SK-N-SH treated with all-trans-retinoic acid at 6 μM for 48 hours (cell line): ENCODE results near the gene CLDND2.

ENCODE experiments used
- ATAC-seq: fragments of 200-7000 bp; cut with Tn5 transposase; 3 replicates; pipeline ENCODE4 v1.9.1; 2020; ENCODE audit warnings: mild to moderate bottlenecking, moderate library complexity
- ARNTL ChIP-seq: fragments of 450-650 bp; formaldehyde crosslinking; IDR thresholded peaks from 2 replicates; pipeline ENCODE4 v1.5.0; 2020; ENCODE audit warnings: low read depth, mild to moderate bottlenecking, moderate library complexity, borderline replicate concordance
- BACH2 ChIP-seq: fragments of 250-450 bp; sonication (Bioruptor Pico); IDR thresholded peaks from 2 replicates; pipeline ENCODE4 v1.9.0; 2021; ENCODE audit warnings: mild to moderate bottlenecking, borderline replicate concordance
- CREB5 ChIP-seq: fragments of 250-450 bp; sonication (Bioruptor Pico); IDR thresholded peaks from 2 replicates; pipeline ENCODE4 v1.5.1; 2020; ENCODE audit warnings: low read depth, mild to moderate bottlenecking, moderate library complexity
- ESRRG ChIP-seq: fragments of 250-450 bp; sonication (Bioruptor Pico); IDR thresholded peaks from 2 replicates; pipeline ENCODE4 v1.6.1; 2021; ENCODE audit warnings: mild to moderate bottlenecking
- ISL1 ChIP-seq: fragments of 250-450 bp; sonication (Bioruptor Pico); IDR thresholded peaks from 2 replicates; pipeline ENCODE4 v2.1.2; 2022; ENCODE audit warnings: mild to moderate bottlenecking, moderate library complexity
- OSR1 ChIP-seq: fragments of 250-450 bp; sonication (Bioruptor Pico); IDR thresholded peaks from 2 replicates; pipeline ENCODE4 v1.8.0; 2022; ENCODE audit warnings: moderate library complexity, mild to moderate bottlenecking, inconsistent platforms
- PPARA ChIP-seq: fragments of 250-450 bp; sonication (Bioruptor Pico); IDR thresholded peaks from 2 replicates; pipeline ENCODE4 v1.5.0; 2020; ENCODE audit warnings: mild to moderate bottlenecking, borderline replicate concordance
- RARB ChIP-seq: fragments of 250-450 bp; sonication (Bioruptor Pico); IDR thresholded peaks from 2 replicates; pipeline ENCODE4 v1.8.0; 2021; ENCODE audit warnings: mild to moderate bottlenecking, moderate library complexity
- SNAI2 ChIP-seq: fragments of 250-450 bp; sonication (Bioruptor Pico); IDR thresholded peaks from 2 replicates; pipeline ENCODE4 v1.5.0; 2020; ENCODE audit warnings: mild to moderate bottlenecking, moderate library complexity
- TCF4 ChIP-seq: fragments of 250-450 bp; sonication (Bioruptor Pico); IDR thresholded peaks from 2 replicates; pipeline ENCODE4 v1.8.0; 2021; ENCODE audit warnings: mild to moderate bottlenecking, moderate library complexity, borderline replicate concordance
- ZC3H10 ChIP-seq: fragments of 250-450 bp; sonication (Bioruptor Pico); IDR thresholded peaks from 2 replicates; pipeline ENCODE4 v1.5.1; 2021; ENCODE audit warnings: mild to moderate bottlenecking, moderate library complexity
- ZFP30 ChIP-seq: fragments of 450-650 bp; formaldehyde crosslinking; IDR thresholded peaks from 2 replicates; pipeline ENCODE4 v1.5.0; 2022; ENCODE audit warnings: mild to moderate bottlenecking, moderate library complexity
- ZNF70 ChIP-seq: fragments of 450-650 bp; formaldehyde crosslinking; IDR thresholded peaks from 2 replicates; pipeline ENCODE4 v1.5.0; 2020; ENCODE audit warnings: mild to moderate bottlenecking, moderate library complexity
- TF ChIP-seq, protein P1 (sequence below): fragments of 250-450 bp; sonication (Bioruptor Pico); IDR thresholded peaks from 2 replicates; pipeline ENCODE4 v1.5.0; 2020; ENCODE audit warnings: mild to moderate bottlenecking, moderate library complexity
- TF ChIP-seq, protein P2 (sequence below): fragments of 250-450 bp; sonication (Bioruptor Pico); IDR thresholded peaks from 2 replicates; pipeline ENCODE4 v1.8.0; 2020; ENCODE audit warnings: mild to moderate bottlenecking, moderate library complexity, borderline replicate concordance

The CLDND2 gene

GRCh38 chr19:51392701-51393100 is 23.9 kb upstream of the CLDND2 start:
- ATAC-seq, result no peak

GRCh38 chr19:51391073-51391611 is 22.3 kb upstream of the CLDND2 start:
- TF ChIP-seq OSR1 (CRISPR knock-in tag), result no peak
- TF ChIP-seq ZC3H10 (CRISPR knock-in tag), result no peak
- no peak for TF ChIP-seq ESRRG (CRISPR knock-in tag)
- TF ChIP-seq TCF4, result no peak
- TF ChIP-seq, protein P1, sequence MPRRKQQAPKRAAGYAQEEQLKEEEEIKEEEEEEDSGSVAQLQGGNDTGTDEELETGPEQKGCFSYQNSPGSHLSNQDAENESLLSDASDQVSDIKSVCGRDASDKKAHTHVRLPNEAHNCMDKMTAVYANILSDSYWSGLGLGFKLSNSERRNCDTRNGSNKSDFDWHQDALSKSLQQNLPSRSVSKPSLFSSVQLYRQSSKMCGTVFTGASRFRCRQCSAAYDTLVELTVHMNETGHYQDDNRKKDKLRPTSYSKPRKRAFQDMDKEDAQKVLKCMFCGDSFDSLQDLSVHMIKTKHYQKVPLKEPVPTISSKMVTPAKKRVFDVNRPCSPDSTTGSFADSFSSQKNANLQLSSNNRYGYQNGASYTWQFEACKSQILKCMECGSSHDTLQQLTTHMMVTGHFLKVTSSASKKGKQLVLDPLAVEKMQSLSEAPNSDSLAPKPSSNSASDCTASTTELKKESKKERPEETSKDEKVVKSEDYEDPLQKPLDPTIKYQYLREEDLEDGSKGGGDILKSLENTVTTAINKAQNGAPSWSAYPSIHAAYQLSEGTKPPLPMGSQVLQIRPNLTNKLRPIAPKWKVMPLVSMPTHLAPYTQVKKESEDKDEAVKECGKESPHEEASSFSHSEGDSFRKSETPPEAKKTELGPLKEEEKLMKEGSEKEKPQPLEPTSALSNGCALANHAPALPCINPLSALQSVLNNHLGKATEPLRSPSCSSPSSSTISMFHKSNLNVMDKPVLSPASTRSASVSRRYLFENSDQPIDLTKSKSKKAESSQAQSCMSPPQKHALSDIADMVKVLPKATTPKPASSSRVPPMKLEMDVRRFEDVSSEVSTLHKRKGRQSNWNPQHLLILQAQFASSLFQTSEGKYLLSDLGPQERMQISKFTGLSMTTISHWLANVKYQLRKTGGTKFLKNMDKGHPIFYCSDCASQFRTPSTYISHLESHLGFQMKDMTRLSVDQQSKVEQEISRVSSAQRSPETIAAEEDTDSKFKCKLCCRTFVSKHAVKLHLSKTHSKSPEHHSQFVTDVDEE, result no peak
- no peak for ATAC-seq

More at GRCh38 chr19:51392701-51393100, 23.9 kb upstream of the CLDND2 start:
- TF ChIP-seq BACH2 (CRISPR knock-in tag), result no peak
- TF ChIP-seq RARB (CRISPR knock-in tag), result no peak
- no peak for TF ChIP-seq ZFP30
- TF ChIP-seq PPARA (CRISPR knock-in tag), result no peak
- TF ChIP-seq, protein P2, sequence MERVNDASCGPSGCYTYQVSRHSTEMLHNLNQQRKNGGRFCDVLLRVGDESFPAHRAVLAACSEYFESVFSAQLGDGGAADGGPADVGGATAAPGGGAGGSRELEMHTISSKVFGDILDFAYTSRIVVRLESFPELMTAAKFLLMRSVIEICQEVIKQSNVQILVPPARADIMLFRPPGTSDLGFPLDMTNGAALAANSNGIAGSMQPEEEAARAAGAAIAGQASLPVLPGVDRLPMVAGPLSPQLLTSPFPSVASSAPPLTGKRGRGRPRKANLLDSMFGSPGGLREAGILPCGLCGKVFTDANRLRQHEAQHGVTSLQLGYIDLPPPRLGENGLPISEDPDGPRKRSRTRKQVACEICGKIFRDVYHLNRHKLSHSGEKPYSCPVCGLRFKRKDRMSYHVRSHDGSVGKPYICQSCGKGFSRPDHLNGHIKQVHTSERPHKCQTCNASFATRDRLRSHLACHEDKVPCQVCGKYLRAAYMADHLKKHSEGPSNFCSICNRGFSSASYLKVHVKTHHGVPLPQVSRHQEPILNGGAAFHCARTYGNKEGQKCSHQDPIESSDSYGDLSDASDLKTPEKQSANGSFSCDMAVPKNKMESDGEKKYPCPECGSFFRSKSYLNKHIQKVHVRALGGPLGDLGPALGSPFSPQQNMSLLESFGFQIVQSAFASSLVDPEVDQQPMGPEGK (CRISPR knock-in tag), result no peak
- TF ChIP-seq TCF4, result no peak
- TF ChIP-seq ESRRG (CRISPR knock-in tag), result no peak
- no peak for TF ChIP-seq ARNTL (CRISPR knock-in tag)
- TF ChIP-seq OSR1 (CRISPR knock-in tag), result no peak
- TF ChIP-seq CREB5 (CRISPR knock-in tag), result no peak

- ATAC-seq, result no peak
- TF ChIP-seq CREB5 (CRISPR knock-in tag) (no peak), ZNF70 (CRISPR knock-in tag) (no peak), ISL1 (CRISPR knock-in tag) (no peak), ESRRG (CRISPR knock-in tag) (no peak), RARB (CRISPR knock-in tag) (no peak), SNAI2 (CRISPR knock-in tag) (no peak), ZC3H10 (CRISPR knock-in tag) (no peak)
- TF ChIP-seq, protein P1, result no peak
- TF ChIP-seq, protein P2 (CRISPR knock-in tag), result no peak
These were observed 20.3 kb upstream of the CLDND2 start for GRCh38 chr19:51389143-51389542.
